Stimulated activated naive CD8-positive, alpha-beta T cell treated with anti-CD3 and anti-CD28 coated beads, Interleukin-15, Interleukin-2, amounts not matched to agents 100 ng/mL and 50 ng/mL, for 24 hours (primary cell): ENCODE data around the gene PTGDR2.
"Not testable (repeated sequence)": the region's sequence is repeated elsewhere in the genome, so short reads cannot be mapped to it uniquely, and the experiment has no call there.

Source experiments
- H3K27ac Mint-ChIP-seq: one replicate; pipeline ENCODE4 v1.8.0; 2021; ENCODE audit warnings: mild to moderate bottlenecking, mixed read lengths
- H3K27me3 Mint-ChIP-seq: one replicate; pipeline ENCODE4 v1.8.0; 2021; ENCODE audit warnings: mixed read lengths
- H3K36me3 Mint-ChIP-seq: one replicate; pipeline ENCODE4 v1.8.0; 2021; ENCODE audit warnings: low read depth, mixed read lengths
- H3K4me1 Mint-ChIP-seq: one replicate; pipeline ENCODE4 v1.8.0; 2021; ENCODE audit warnings: low read depth, mixed read lengths
- H3K4me3 Mint-ChIP-seq: one replicate; pipeline ENCODE4 v1.8.0; 2021; ENCODE audit warnings: mild to moderate bottlenecking, mixed read lengths
- H3K9me3 Mint-ChIP-seq: one replicate; pipeline ENCODE4 v1.8.0; 2021; ENCODE audit warnings: mixed read lengths

PTGDR2 gene

GRCh38 chr11:60823745-60824306 lies 31.9 kb downstream of the PTGDR2 start:
- not testable (repeated sequence) for H3K9me3 Mint-ChIP-seq, H3K4me1 Mint-ChIP-seq, H3K27ac Mint-ChIP-seq, H3K4me3 Mint-ChIP-seq, H3K27me3 Mint-ChIP-seq, H3K36me3 Mint-ChIP-seq

DNA sequence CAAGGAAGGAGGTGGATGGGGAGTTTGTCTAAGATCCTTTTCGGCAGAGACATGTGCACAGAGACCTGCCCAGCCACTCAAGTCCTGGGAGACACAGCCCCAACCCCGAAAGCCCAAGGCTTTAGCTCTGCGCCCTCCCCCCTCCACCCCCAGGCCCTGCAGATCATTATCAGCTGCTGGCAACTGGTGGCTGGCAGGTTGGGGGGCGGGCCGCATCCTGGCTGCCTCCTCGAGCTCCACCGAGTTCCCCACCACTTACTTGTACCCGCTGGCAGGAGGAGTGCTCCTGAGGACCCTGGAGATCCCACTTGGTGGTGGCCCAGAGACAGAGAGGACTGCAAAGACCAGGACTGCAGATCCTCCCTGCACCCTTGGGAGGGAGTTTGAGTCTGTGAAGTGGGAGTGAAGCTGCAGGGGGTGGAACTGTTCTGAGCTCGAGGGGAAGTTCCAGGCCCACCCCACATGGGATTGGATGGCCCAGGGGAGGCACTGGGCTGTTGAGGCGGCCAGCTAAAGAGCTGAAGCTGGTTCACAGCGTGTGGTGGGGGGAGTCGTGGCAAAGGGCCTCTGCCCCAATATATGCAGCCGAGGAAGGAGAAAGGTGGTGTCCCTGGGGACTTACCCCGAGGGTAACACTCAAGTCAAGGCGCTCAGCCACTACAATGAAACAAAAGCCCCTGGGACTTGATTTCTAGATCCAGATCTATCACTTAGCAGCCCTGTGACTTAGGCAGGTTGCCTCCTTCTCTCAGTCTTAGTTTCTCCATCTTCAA lies 33.7 kb downstream of the PTGDR2 start:
- H3K27me3 Mint-ChIP-seq: no peaks in the 10 kb centered on the region
- no peaks in the 10 kb centered on the region for H3K9me3 Mint-ChIP-seq
- H3K4me1 Mint-ChIP-seq: no peaks in the 10 kb centered on the region
- H3K4me3 Mint-ChIP-seq: no peak overlapping the region
- no peak overlapping the region for H3K27ac Mint-ChIP-seq
- H3K36me3 Mint-ChIP-seq: no peaks in the 10 kb centered on the region

- no peak overlapping the region for H3K4me3 Mint-ChIP-seq
- H3K27me3 Mint-ChIP-seq: no peaks in the 10 kb centered on the region
- H3K9me3 Mint-ChIP-seq: peaks cover 6% of the 10 kb centered on the region
- H3K4me1 Mint-ChIP-seq: no peaks in the 10 kb centered on the region
- no peaks in the 10 kb centered on the region for H3K36me3 Mint-ChIP-seq
- H3K27ac Mint-ChIP-seq: no peak overlapping the region
Measured at GRCh38 chr11:60818057-60818456, 37.7 kb downstream of the PTGDR2 start.

GRCh38 chr11:60816590-60817157 lies 39.1 kb downstream of the PTGDR2 start:
- no peaks in the 10 kb centered on the region for H3K36me3 Mint-ChIP-seq
- H3K27me3 Mint-ChIP-seq: peaks cover 1% of the 10 kb centered on the region
- H3K4me1 Mint-ChIP-seq: no peaks in the 10 kb centered on the region
- H3K27ac Mint-ChIP-seq: no peak overlapping the region
- H3K9me3 Mint-ChIP-seq: peaks cover 6% of the 10 kb centered on the region
- H3K4me3 Mint-ChIP-seq: no peak overlapping the region

- Mint-ChIP-seq H3K36me3 (no peaks in the 10 kb centered on the region), H3K9me3 (peaks cover 6% of the 10 kb centered on the region), H3K4me3 (no peak overlapping the region), H3K27ac (no peak overlapping the region), H3K27me3 (peaks cover 5% of the 10 kb centered on the region), H3K4me1 (no peaks in the 10 kb centered on the region)
Measured at GRCh38 chr11:60814112-60814511, 41.6 kb downstream of the PTGDR2 start.

GRCh38 chr11:60813324-60813723 lies 42.4 kb downstream of the PTGDR2 start:
- Mint-ChIP-seq H3K4me3 (no peak overlapping the region), H3K27ac (no peak overlapping the region), H3K27me3 (peaks cover 5% of the 10 kb centered on the region), H3K4me1 (no peaks in the 10 kb centered on the region), H3K36me3 (no peaks in the 10 kb centered on the region), H3K9me3 (peaks cover 6% of the 10 kb centered on the region)

GRCh38 chr11:60810569-60810968 lies 45.2 kb downstream of the PTGDR2 start:
- no peaks in the 10 kb centered on the region for H3K9me3 Mint-ChIP-seq
- peaks cover 5% of the 10 kb centered on the region for H3K27me3 Mint-ChIP-seq
- H3K4me3 Mint-ChIP-seq: no peak overlapping the region

DNA sequence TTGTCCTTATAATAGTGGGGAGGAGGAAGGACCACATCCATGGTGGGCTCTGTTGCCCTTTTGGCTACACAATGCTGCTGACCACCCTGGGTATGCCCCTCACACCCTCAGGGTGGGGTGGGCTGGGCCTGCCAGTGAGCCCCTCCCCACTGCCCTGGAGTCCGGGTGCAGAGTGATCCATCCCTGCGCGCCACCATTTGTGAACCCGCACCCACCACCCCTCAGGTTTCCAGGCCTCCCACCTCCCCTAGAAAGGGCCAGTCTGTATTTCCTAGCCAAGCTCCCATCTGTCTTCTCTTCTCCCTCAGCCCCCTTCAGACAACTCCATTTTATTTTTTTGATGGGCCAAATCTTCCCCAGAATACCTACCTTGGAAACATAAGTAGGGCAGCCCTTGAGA lies 45.6 kb downstream of the PTGDR2 start:
- no peaks in the 10 kb centered on the region for H3K36me3 Mint-ChIP-seq
- no peaks in the 10 kb centered on the region for H3K9me3 Mint-ChIP-seq
- H3K27me3 Mint-ChIP-seq: peaks cover 5% of the 10 kb centered on the region
- H3K27ac Mint-ChIP-seq: no peak overlapping the region
- H3K4me1 Mint-ChIP-seq: no peaks in the 10 kb centered on the region
- no peak overlapping the region for H3K4me3 Mint-ChIP-seq

More at GRCh38 chr11:60810569-60810968, 45.2 kb downstream of the PTGDR2 start:
- H3K36me3 Mint-ChIP-seq: no peaks in the 10 kb centered on the region
- H3K4me1 Mint-ChIP-seq: no peaks in the 10 kb centered on the region
- H3K27ac Mint-ChIP-seq: no peak overlapping the region

DNA sequence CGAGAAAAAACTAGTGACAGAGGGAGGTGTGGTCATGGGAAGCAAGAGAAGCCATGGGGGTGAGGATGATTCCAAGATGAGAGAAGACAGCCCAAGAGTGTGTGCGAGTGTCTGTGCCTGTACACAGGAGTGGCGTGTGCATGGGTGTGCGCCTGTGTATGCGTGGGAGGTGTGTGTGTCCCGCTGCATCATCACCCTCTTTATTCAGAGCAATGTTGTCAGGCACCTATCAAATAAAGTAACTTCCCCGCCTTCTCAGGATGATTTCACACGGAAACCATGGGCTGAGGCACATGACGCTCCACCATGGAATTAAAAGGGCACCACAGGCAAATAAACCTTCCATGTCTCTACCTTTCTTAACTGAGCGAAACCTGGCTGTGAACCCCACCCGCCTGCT lies 46.1 kb downstream of the PTGDR2 start:
- no peak overlapping the region for H3K4me3 Mint-ChIP-seq
- H3K36me3 Mint-ChIP-seq: no peaks in the 10 kb centered on the region
- no peak overlapping the region for H3K27ac Mint-ChIP-seq
- H3K27me3 Mint-ChIP-seq: peaks cover 5% of the 10 kb centered on the region
- H3K4me1 Mint-ChIP-seq: no peaks in the 10 kb centered on the region
- H3K9me3 Mint-ChIP-seq: no peaks in the 10 kb centered on the region

- Mint-ChIP-seq H3K4me3 (no peak overlapping the region), H3K9me3 (no peaks in the 10 kb centered on the region), H3K36me3 (no peaks in the 10 kb centered on the region), H3K27me3 (peaks cover 5% of the 10 kb centered on the region), H3K27ac (no peak overlapping the region), H3K4me1 (no peaks in the 10 kb centered on the region)
Measured at GRCh38 chr11:60809249-60809648, 46.5 kb downstream of the PTGDR2 start.

DNA sequence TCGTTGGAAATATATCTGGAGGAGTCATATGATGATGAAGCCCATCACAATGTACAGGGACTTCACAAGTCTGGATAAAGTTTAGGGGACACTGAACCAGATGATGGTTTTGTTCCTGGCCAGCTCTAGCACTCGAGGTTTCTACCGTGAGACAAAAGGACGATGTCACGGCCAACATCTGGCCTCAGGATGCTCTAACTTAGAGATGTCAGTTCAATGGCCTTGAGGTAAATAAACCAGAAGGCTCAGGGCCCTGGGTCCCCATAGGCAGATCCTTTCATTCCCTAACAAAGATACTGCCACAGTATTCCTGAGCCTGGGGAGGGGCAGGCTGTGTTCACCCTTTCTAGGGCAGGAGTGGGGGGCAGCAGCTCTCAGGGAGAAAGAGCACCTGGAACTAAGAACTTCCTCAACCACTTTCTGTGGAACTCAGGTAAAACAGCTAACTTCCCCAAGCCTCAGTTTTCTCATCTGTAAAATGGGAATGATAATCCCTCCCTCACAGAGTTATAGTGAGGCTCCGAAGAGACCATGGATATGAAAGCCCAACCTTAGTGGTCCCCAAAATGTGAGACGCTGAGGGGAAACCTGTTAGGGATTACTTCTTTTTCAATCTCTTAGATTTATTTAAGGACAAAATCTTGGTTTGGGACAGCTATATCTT lies 52.3 kb downstream of the PTGDR2 start:
- Mint-ChIP-seq H3K27me3 (peaks cover 3% of the 10 kb centered on the region), H3K4me3 (no peak overlapping the region), H3K4me1 (no peaks in the 10 kb centered on the region), H3K27ac (no peak overlapping the region), H3K36me3 (no peaks in the 10 kb centered on the region), H3K9me3 (no peaks in the 10 kb centered on the region)

- Mint-ChIP-seq H3K4me1 (no peaks in the 10 kb centered on the region), H3K9me3 (no peaks in the 10 kb centered on the region), H3K27me3 (peaks cover 3% of the 10 kb centered on the region), H3K4me3 (no peak overlapping the region), H3K36me3 (no peaks in the 10 kb centered on the region), H3K27ac (no peak overlapping the region)
Measured at GRCh38 chr11:60801194-60801593, 54.6 kb downstream of the PTGDR2 start.
